ENCODE data around the gene AJAP1. TPM values are rescaled to one million over a fixed set of nuclear protein-coding genes. Genes with fewer than 3 reads are reported as not detected.

The AJAP1 gene
- total RNA-seq, 1 experiment from 2014 or later = not detected

- Histone ChIP-seq H3K27ac (ENCODE audit: low read depth, low read length) (no peak overlapping the region), H4K20me1 (ENCODE audit: insufficient read depth) (no peaks in the 10 kb centered on the region), H3K9me2 (ENCODE audit: insufficient read depth) (no peaks in the 10 kb centered on the region), H3K9ac (ENCODE audit: low read length) (no peak overlapping the region), H3K79me2 (ENCODE audit: insufficient read depth, low read length) (no peaks in the 10 kb centered on the region), H2AFZ (ENCODE audit: low read depth, low read length, poor library complexity, severe bottlenecking) (no peak overlapping the region), H3K4me1 (ENCODE audit: control insufficient read depth in 1 of 2, insufficient read depth in 2 of 2, low read length in 2 of 2) (no peaks in the 10 kb centered on the region), H3K4me2 (ENCODE audit: low read length) (no peak overlapping the region), H3K4me3 (replicated peaks in 1 of 2; ENCODE audit: low read depth in 1 of 2, low read length in 2 of 2) (no peak overlapping the region), H3K27me3 (ENCODE audit: insufficient read depth, low read length) (no peaks in the 10 kb centered on the region), H3K36me3 (ENCODE audit: control insufficient read depth in 1 of 2, insufficient read depth in 2 of 2, low read length in 2 of 2) (no peaks in the 10 kb centered on the region), H3K9me3 (ENCODE audit: control insufficient read depth in 1 of 2, insufficient read depth in 1 of 2, low read depth in 1 of 2, low read length in 2 of 2) (no peaks in the 10 kb centered on the region; a peak in 1 of 4 replicates)
- ATAC-seq (no peak), DNase-seq (ENCODE audit: low read depth, low spot score) (no peak)
- no peak for TF ChIP-seq JUND (IDR thresholded peaks at IDR 0.05)
- TF ChIP-seq EZH2 (IDR thresholded peaks at IDR 0.05) = no peak
- no peak for TF ChIP-seq TCF7L2 (IDR thresholded peaks at IDR 0.05; ENCODE audit: borderline replicate concordance, extremely low read depth, insufficient read depth, insufficient read length)
- TF ChIP-seq YY1 (IDR thresholded peaks at IDR 0.05; ENCODE audit: extremely low read depth, insufficient replicate concordance, low read depth, low read length) = no peak
- no peak for TF ChIP-seq SRF (IDR thresholded peaks at IDR 0.05; ENCODE audit: low read depth)
- no peak for TF ChIP-seq ZNF274 (IDR thresholded peaks at IDR 0.05; ENCODE audit: low read depth, low read length)
- no peak for TF ChIP-seq ZBTB33 (IDR thresholded peaks at IDR 0.05; ENCODE audit: extremely low read depth, insufficient replicate concordance, low read length)
- TF ChIP-seq ELF1 (IDR thresholded peaks at IDR 0.05; ENCODE audit: borderline replicate concordance, low read depth) = no peak
- no peak for TF ChIP-seq EGR1 (IDR thresholded peaks at IDR 0.05; ENCODE audit: low read depth)
- TF ChIP-seq, protein P1, sequence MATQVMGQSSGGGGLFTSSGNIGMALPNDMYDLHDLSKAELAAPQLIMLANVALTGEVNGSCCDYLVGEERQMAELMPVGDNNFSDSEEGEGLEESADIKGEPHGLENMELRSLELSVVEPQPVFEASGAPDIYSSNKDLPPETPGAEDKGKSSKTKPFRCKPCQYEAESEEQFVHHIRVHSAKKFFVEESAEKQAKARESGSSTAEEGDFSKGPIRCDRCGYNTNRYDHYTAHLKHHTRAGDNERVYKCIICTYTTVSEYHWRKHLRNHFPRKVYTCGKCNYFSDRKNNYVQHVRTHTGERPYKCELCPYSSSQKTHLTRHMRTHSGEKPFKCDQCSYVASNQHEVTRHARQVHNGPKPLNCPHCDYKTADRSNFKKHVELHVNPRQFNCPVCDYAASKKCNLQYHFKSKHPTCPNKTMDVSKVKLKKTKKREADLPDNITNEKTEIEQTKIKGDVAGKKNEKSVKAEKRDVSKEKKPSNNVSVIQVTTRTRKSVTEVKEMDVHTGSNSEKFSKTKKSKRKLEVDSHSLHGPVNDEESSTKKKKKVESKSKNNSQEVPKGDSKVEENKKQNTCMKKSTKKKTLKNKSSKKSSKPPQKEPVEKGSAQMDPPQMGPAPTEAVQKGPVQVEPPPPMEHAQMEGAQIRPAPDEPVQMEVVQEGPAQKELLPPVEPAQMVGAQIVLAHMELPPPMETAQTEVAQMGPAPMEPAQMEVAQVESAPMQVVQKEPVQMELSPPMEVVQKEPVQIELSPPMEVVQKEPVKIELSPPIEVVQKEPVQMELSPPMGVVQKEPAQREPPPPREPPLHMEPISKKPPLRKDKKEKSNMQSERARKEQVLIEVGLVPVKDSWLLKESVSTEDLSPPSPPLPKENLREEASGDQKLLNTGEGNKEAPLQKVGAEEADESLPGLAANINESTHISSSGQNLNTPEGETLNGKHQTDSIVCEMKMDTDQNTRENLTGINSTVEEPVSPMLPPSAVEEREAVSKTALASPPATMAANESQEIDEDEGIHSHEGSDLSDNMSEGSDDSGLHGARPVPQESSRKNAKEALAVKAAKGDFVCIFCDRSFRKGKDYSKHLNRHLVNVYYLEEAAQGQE (IDR thresholded peaks at IDR 0.05; ENCODE audit: low read depth) = no peak
- TF ChIP-seq, protein P2, sequence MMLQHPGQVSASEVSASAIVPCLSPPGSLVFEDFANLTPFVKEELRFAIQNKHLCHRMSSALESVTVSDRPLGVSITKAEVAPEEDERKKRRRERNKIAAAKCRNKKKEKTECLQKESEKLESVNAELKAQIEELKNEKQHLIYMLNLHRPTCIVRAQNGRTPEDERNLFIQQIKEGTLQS (IDR thresholded peaks at IDR 0.05) = no peak
- no peak for TF ChIP-seq POLR2A (IDR thresholded peaks at IDR 0.05; ENCODE audit: borderline replicate concordance, extremely low read depth, insufficient read depth, insufficient read length)
- no peak for TF ChIP-seq POLR2AphosphoS5 (IDR thresholded peaks at IDR 0.05; ENCODE audit: low read depth, low read length)
- ChIA-PET RAD21 (ENCODE audit: low non-redundant PET in 1 of 2, low total read pairs in 2 of 2, uncharacterized antibody in 2 of 2, unreplicated experiment in 2 of 2) (no interaction called here), POLR2A (no interaction called here), CTCF (no interaction called here)
- intact Hi-C loops (cut with micrococcal nuclease) = no loop called here
- no TSS peak for BruUV-seq (replicated peaks)
Observed at GRCh38 chr1:4691766-4692405, 37.5 kb downstream of the AJAP1 start.

All from HCT116 (cell line).